A549 (cell line): ENCODE results near the gene FTSJ1.

Experiments
- PHF8 ChIP-seq: fragments of 200-600 bp; sonication (generic); IDR thresholded peaks from 2 replicates; pipeline ENCODE4 v1.6.1; 2016; ENCODE audit warnings: low read depth, mild to moderate bottlenecking, antibody characterized with exemption, moderate library complexity, borderline replicate concordance
- TF ChIP-seq, protein P1 (sequence below): fragments of >200 bp; sonication (Bioruptor Twin); formaldehyde crosslinking; IDR thresholded peaks from 3 replicates; pipeline ENCODE4 v1.5.1; 2016

DNA sequence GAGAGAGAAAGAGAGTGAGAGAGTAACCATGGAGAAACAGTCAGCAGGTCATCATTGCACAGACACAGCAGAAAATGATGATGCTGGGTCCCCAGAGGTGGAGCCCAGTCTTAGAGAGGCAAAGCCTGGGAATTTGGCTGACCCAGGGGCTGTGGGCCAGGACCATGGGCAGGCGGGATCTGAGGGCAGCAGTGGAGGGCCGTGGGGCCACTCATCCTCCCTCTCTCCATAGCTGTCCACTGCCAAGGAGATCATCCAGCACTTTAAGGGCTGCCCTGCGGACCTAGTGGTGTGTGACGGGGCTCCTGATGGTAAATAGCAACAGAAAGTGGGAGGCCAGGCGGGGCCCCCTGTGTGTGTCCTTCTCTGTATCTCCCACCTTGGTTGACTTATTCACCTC, 2.8 kb downstream of the FTSJ1 start:
- TF ChIP-seq, protein P1, sequence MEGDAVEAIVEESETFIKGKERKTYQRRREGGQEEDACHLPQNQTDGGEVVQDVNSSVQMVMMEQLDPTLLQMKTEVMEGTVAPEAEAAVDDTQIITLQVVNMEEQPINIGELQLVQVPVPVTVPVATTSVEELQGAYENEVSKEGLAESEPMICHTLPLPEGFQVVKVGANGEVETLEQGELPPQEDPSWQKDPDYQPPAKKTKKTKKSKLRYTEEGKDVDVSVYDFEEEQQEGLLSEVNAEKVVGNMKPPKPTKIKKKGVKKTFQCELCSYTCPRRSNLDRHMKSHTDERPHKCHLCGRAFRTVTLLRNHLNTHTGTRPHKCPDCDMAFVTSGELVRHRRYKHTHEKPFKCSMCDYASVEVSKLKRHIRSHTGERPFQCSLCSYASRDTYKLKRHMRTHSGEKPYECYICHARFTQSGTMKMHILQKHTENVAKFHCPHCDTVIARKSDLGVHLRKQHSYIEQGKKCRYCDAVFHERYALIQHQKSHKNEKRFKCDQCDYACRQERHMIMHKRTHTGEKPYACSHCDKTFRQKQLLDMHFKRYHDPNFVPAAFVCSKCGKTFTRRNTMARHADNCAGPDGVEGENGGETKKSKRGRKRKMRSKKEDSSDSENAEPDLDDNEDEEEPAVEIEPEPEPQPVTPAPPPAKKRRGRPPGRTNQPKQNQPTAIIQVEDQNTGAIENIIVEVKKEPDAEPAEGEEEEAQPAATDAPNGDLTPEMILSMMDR = no peak
- no peak for TF ChIP-seq PHF8
